Subcutaneous adipose tissue (tissue), 4 donors: ENCODE data around the gene GPC5. TPM values are rescaled to one million over a fixed set of nuclear protein-coding genes. Genes with fewer than 3 reads are reported as not detected.

Source experiments
- CTCF ChIP-seq: fragments of 450-650 bp; IDR thresholded peaks from one replicate; pipeline ENCODE4 v1.5.1; 2016; ENCODE audit warnings: low read depth, mild to moderate bottlenecking, control low read depth, antibody characterized with exemption, moderate library complexity
- total RNA-seq, 4 donors: library from RNA; depleted of rRNA; stranded (reverse); fragments of >200 nt; gene quantifications; one replicate each; pipeline ENCODE4 v1.1.0, GENCODE V29; 2016

Gene GPC5
- total RNA-seq, 4 donors from 2014 or later: 0.16 to 0.44 TPM; not detected in 2

- no peak for TF ChIP-seq CTCF
These were observed 263.5 kb downstream of the GPC5 start for GRCh38 chr13:91661692-91662490.

GRCh38 chr13:91664039-91664438, 265.6 kb downstream of the GPC5 start:
- no peak for TF ChIP-seq CTCF

GRCh38 chr13:91667486-91667885, 269.1 kb downstream of the GPC5 start:
- TF ChIP-seq CTCF: no peak

GRCh38 chr13:91668866-91669495, 270.6 kb downstream of the GPC5 start:
- TF ChIP-seq CTCF: no peak

GRCh38 chr13:91684746-91685145, 286.3 kb downstream of the GPC5 start:
- TF ChIP-seq CTCF: no peak

- TF ChIP-seq CTCF: no peak
These were observed 292.5 kb downstream of the GPC5 start for GRCh38 chr13:91690944-91691343.

- no peak for TF ChIP-seq CTCF
These were observed 295.0 kb downstream of the GPC5 start for GRCh38 chr13:91693466-91693865.
